H1 (cell line): ENCODE results near the gene CCNY. TPM values are rescaled to one million over a fixed set of nuclear protein-coding genes. Genes with fewer than 3 reads are reported as not detected.

Experiments used
- CTCF ChIA-PET: fragments of 300-600 bp; sonication (Branson Sonifier 250); formaldehyde crosslinking; loops from one replicate; lab custom pipeline; 2021; ENCODE audit not compliant: partially characterized antibody; lab: Charles Lee
- POLR2A ChIA-PET: fragments of 300-600 bp; sonication (Branson Sonifier 250); formaldehyde crosslinking; loops from one replicate; lab custom pipeline; 2021; ENCODE audit warnings: inconsistent platforms; ENCODE audit not compliant: partially characterized antibody; lab: Charles Lee
- DNase-seq, 2 experiments: peaks; one replicate each; pipeline versions ENCODE4 v3.0.0 to v3.0.0-alpha.2; 2010 to 2022; ENCODE audit warnings: low spot score in 2 of 2, low read depth in 1 of 2, mixed read lengths in 1 of 2
- FAIRE-seq: peaks from 2 replicates; lab custom pipeline; 2011; peaks lifted over from hg19 to GRCh38; lab: Jason Lieb, UNC
- H2AFZ ChIP-seq: 2 replicates; pipeline ENCODE4 v1.8.1; 2012; ENCODE audit warnings: low read length, inconsistent platforms
- H2AK5ac ChIP-seq: 2 replicates; pipeline ENCODE4 v1.6.1; 2013; ENCODE audit warnings: low read depth, low read length
- H2BK120ac ChIP-seq: replicated peaks from 2 replicates; pipeline ENCODE3; 2013; ENCODE audit warnings: low read depth, low read length, inconsistent platforms
- H2BK12ac ChIP-seq: 2 replicates; pipeline ENCODE4 v1.6.1; 2013; ENCODE audit warnings: low read depth, low read length
- H2BK15ac ChIP-seq: 2 replicates; pipeline ENCODE4 v1.6.1; 2013; ENCODE audit warnings: low read length
- H2BK20ac ChIP-seq: 2 replicates; pipeline ENCODE4 v1.6.1; 2013; ENCODE audit warnings: low read length
- H2BK5ac ChIP-seq: 2 replicates; pipeline ENCODE4 v1.6.1; 2013; ENCODE audit warnings: low read depth, low read length
- H3K14ac ChIP-seq: 2 replicates; pipeline ENCODE4 v1.6.1; 2013; ENCODE audit warnings: inconsistent platforms; ENCODE audit not compliant: insufficient read length
- H3K18ac ChIP-seq: 2 replicates; pipeline ENCODE4 v1.6.1; 2013; ENCODE audit warnings: low read length; ENCODE audit errors: extremely low read depth
- H3K23ac ChIP-seq: 2 replicates; pipeline ENCODE4 v1.6.1; 2013; ENCODE audit warnings: inconsistent platforms; ENCODE audit not compliant: insufficient read length
- H3K23me2 ChIP-seq: 2 replicates; pipeline ENCODE4 v1.6.1; 2013; ENCODE audit warnings: low read depth, low read length
- H3K27ac ChIP-seq: 2 replicates; pipeline ENCODE4 v1.6.1; 2011; ENCODE audit warnings: low read depth, low read length, inconsistent platforms
- H3K27me3 ChIP-seq, 4 experiments: replicated peaks in 1 of 4; 1 replicate in 1 of 4; 2 replicates in 3 of 4; pipeline versions ENCODE4 v1.6.1 to v1.8.1; 2011 to 2013; ENCODE audit warnings: low read length in 3 of 4, mild to moderate bottlenecking in 3 of 4, inconsistent platforms in 2 of 4, mixed read lengths in 2 of 4, moderate library complexity in 1 of 4; ENCODE audit not compliant: control insufficient read depth in 3 of 4, insufficient read depth in 3 of 4; ENCODE audit errors: extremely low read depth in 1 of 4
- H3K36me3 ChIP-seq, 4 experiments: 2 replicates each; pipeline versions ENCODE4 v1.6.1 to v1.8.1; 2011 to 2013; ENCODE audit warnings: mild to moderate bottlenecking in 4 of 4, low read length in 3 of 4, moderate library complexity in 2 of 4, control low read depth in 1 of 4, inconsistent platforms in 1 of 4; ENCODE audit not compliant: insufficient read depth in 4 of 4, control insufficient read depth in 2 of 4
- H3K4ac ChIP-seq: replicated peaks from 2 replicates; pipeline ENCODE3; 2013; ENCODE audit warnings: low read length, low read depth, mixed read lengths, inconsistent platforms; ENCODE audit not compliant: insufficient read length
- H3K4me1 ChIP-seq, 4 experiments: replicated peaks in 1 of 4; 1 replicate in 1 of 4; 2 replicates in 3 of 4; pipeline versions ENCODE4 v1.6.1 to v1.8.1; 2011 to 2013; ENCODE audit warnings: low read length in 3 of 4, inconsistent platforms in 2 of 4, mixed read lengths in 1 of 4; ENCODE audit not compliant: insufficient read depth in 4 of 4, control insufficient read depth in 3 of 4
- H3K4me2 ChIP-seq, 2 experiments: 2 replicates each; pipeline versions ENCODE4 v1.6.1 to v1.8.1; 2011 to 2013; ENCODE audit warnings: low read depth in 2 of 2, low read length in 2 of 2, control low read depth in 1 of 2, inconsistent platforms in 1 of 2, mild to moderate bottlenecking in 1 of 2; ENCODE audit not compliant: insufficient read depth in 1 of 2
- H3K4me3 ChIP-seq, 4 experiments: fragments of 200-600, 300-600 bp in 1 of 4; sonication (generic), shearing (Covaris generic), sonication (Bioruptor Twin) in 1 of 4; 2 replicates each; pipeline versions ENCODE4 v1.5.1 to v1.8.1; 2011 to 2016; ENCODE audit warnings: low read length in 4 of 4, low read depth in 3 of 4, control low read depth in 2 of 4, inconsistent platforms in 2 of 4, mild to moderate bottlenecking in 2 of 4, mixed read lengths in 1 of 4, moderate library complexity in 1 of 4; ENCODE audit not compliant: insufficient read depth in 2 of 4; ENCODE audit errors: extremely low read depth in 1 of 4
- H3K56ac ChIP-seq: replicated peaks from 2 replicates; pipeline ENCODE3; 2013; ENCODE audit warnings: low read depth, mild to moderate bottlenecking, mixed read lengths, low read length, inconsistent platforms; ENCODE audit not compliant: insufficient read length
- H3K79me1 ChIP-seq: 2 replicates; pipeline ENCODE4 v1.6.1; 2013; ENCODE audit warnings: low read depth, low read length, control low read depth
- H3K79me2 ChIP-seq, 2 experiments: 2 replicates each; pipeline versions ENCODE4 v1.6.1 to v1.8.1; 2012 to 2013; ENCODE audit warnings: low read length in 2 of 2, mild to moderate bottlenecking in 2 of 2, inconsistent platforms in 1 of 2; ENCODE audit not compliant: insufficient read depth in 2 of 2, control insufficient read depth in 1 of 2
- H3K9ac ChIP-seq, 4 experiments: replicated peaks in 1 of 4; 1 replicate in 1 of 4; 2 replicates in 3 of 4; pipeline versions ENCODE4 v1.6.1 to v1.8.1; 2011 to 2013; ENCODE audit warnings: low read depth in 3 of 4, low read length in 3 of 4, control low read depth in 2 of 4, mild to moderate bottlenecking in 2 of 4, moderate library complexity in 2 of 4, inconsistent platforms in 1 of 4; ENCODE audit errors: extremely low read depth in 1 of 4
- H3K9me3 ChIP-seq, 2 experiments: 2 replicates each; pipeline versions ENCODE4 v1.6.1 to v1.8.1; 2012 to 2013; ENCODE audit warnings: mild to moderate bottlenecking in 2 of 2, moderate library complexity in 2 of 2, control low read depth in 1 of 2, inconsistent platforms in 1 of 2, low read depth in 1 of 2, low read length in 1 of 2, mixed read lengths in 1 of 2; ENCODE audit not compliant: insufficient read depth in 2 of 2
- H4K20me1 ChIP-seq, 2 experiments: replicated peaks in 1 of 2; 2 replicates each; pipeline versions ENCODE3 to v1.8.1; 2011 to 2013; ENCODE audit warnings: inconsistent platforms in 2 of 2, low read length in 2 of 2, mild to moderate bottlenecking in 1 of 2; ENCODE audit not compliant: insufficient read depth in 2 of 2, control insufficient read depth in 1 of 2
- H4K5ac ChIP-seq: 2 replicates; pipeline ENCODE4 v1.6.1; 2013; ENCODE audit warnings: low read length, low read depth, mixed read lengths, inconsistent platforms; ENCODE audit not compliant: insufficient read length
- H4K8ac ChIP-seq: 2 replicates; pipeline ENCODE4 v1.8.0; 2013; ENCODE audit warnings: mild to moderate bottlenecking, moderate library complexity, low read length, inconsistent platforms; ENCODE audit not compliant: insufficient read depth; ENCODE audit errors: extremely low read depth
- H4K91ac ChIP-seq: replicated peaks from 2 replicates; pipeline ENCODE3; 2013; ENCODE audit warnings: low read length, mixed read lengths, inconsistent platforms; ENCODE audit not compliant: insufficient read length
- BACH1 ChIP-seq: IDR thresholded peaks from 2 replicates; pipeline ENCODE4 v1.6.1; 2012; ENCODE audit warnings: low read length, improper control_type of control experiment
- CBX5 ChIP-seq: fragments of 300-800, 300-1000 bp; sonication (generic); IDR thresholded peaks from 2 replicates; pipeline ENCODE4 v1.7.1; 2016; ENCODE audit warnings: antibody characterized with exemption, low read length, low read depth
- CHD2 ChIP-seq: IDR thresholded peaks from 2 replicates; pipeline ENCODE4 v1.6.1; 2012; ENCODE audit warnings: low read length, improper control_type of control experiment
- EZH2 ChIP-seq: fragments of 200-600 bp; sonication (generic); IDR thresholded peaks from 2 replicates; pipeline ENCODE4 v1.7.1; 2012; ENCODE audit warnings: low read depth, mild to moderate bottlenecking, moderate library complexity, low read length, inconsistent platforms; ENCODE audit not compliant: severe bottlenecking
- GABPA ChIP-seq: IDR thresholded peaks from 2 replicates; pipeline ENCODE4 v1.6.1; 2011; ENCODE audit warnings: mild to moderate bottlenecking, low read length, moderate library complexity, borderline replicate concordance; ENCODE audit not compliant: insufficient read depth
- KDM4A ChIP-seq: IDR thresholded peaks from one replicate; pipeline ENCODE4 v1.7.1; 2012; ENCODE audit warnings: low read depth, mild to moderate bottlenecking, moderate library complexity, low read length, inconsistent platforms; ENCODE audit not compliant: severe bottlenecking
- POLR2AphosphoS5 ChIP-seq: IDR thresholded peaks from 2 replicates; pipeline ENCODE4 v1.6.1; 2011; ENCODE audit warnings: low read depth, low read length
- RBBP5 ChIP-seq: IDR thresholded peaks from 2 replicates; pipeline ENCODE4 v1.7.1; 2012; ENCODE audit warnings: low read depth, mild to moderate bottlenecking, inconsistent platforms, low read length, moderate library complexity, borderline replicate concordance
- SP4 ChIP-seq: IDR thresholded peaks from 2 replicates; pipeline ENCODE4 v1.6.1; 2012; ENCODE audit warnings: low read length, inconsistent platforms
- TAF7 ChIP-seq: optimal IDR thresholded peaks from 2 replicates; pipeline ENCODE3; 2011; ENCODE audit warnings: low read depth, mild to moderate bottlenecking, inconsistent platforms, low read length, moderate library complexity, borderline replicate concordance
- WGBS, 2 experiments: shearing (Covaris generic) in 1 of 2; methylation state at CpG; one replicate each; pipeline versions ENCODE4 v1.1.6 to v1.1.7; 2013 to 2015; ENCODE audit warnings: low lambda C conversion rate in 2 of 2, mixed read lengths in 2 of 2, inconsistent platforms in 1 of 2, low coverage in 1 of 2, missing lambda C conversion rate in 1 of 2; ENCODE audit not compliant: insufficient replicate concordance in 2 of 2, insufficient coverage in 1 of 2, insufficient read length in 1 of 2; ENCODE audit errors: extremely low coverage in 1 of 2, missing lambda C conversion rate in 1 of 2; 5-methylcytosine and 5-hydroxymethylcytosine counted together
- polyA plus RNA-seq, 7 experiments: library from polyadenylated mRNA; depleted of rRNA in 3 of 7; stranded (reverse) in 5 of 7; unstranded in 2 of 7; fragments of >200 nt in 5 of 7; fragments of 200-250 nt in 2 of 7; gene quantifications; 1 replicate in 5 of 7; 2 replicates in 1 of 7; 4 replicates in 1 of 7; pipeline versions ENCODE4 v1.2.1 to v1.2.3, GENCODE V29; 2011 to 2013; ENCODE audit warnings: missing spikeins in 2 of 7, mixed read lengths in 2 of 7
- total RNA-seq: library from RNA; stranded (reverse); fragmentation: NEBNext Ultra II Directional; extraction: Animal tissue kit (Norgen Biotek cat#: 25700); gene quantifications from 2 replicates; pipeline ENCODE4 v1.2.1, GENCODE V29; 2021
- TF ChIP-seq, protein P1 (sequence below): IDR thresholded peaks from 2 replicates; pipeline ENCODE4 v1.6.1; 2012; ENCODE audit warnings: low read length, inconsistent platforms
- TF ChIP-seq, protein P2 (sequence below): IDR thresholded peaks from 2 replicates; pipeline ENCODE4 v1.6.1; 2012; ENCODE audit warnings: inconsistent platforms

The CCNY gene
- total and polyA plus RNA-seq, 2 of the 8 experiments (the other 6 are each of a cell fraction or from before 2014, with no cell fraction given): 25.3 to 68.2 TPM

- Histone ChIP-seq H3K14ac (no peak overlapping the region), H4K20me1 (peaks cover 2% of the 10 kb centered on the region in 2 experiments), H3K9ac (no peak overlapping the region), H2BK5ac (no peak overlapping the region), H3K4me2 (no peak overlapping the region), H4K5ac (no peak overlapping the region), H3K9me3 (no peaks in the 10 kb centered on the region), H3K23ac (no peak overlapping the region), H2BK120ac (no peak overlapping the region), H3K4me1 (peaks cover 0 to 6% (median under 1%) of the 10 kb centered on the region in 4 experiments; a peak in 1 of 7 replicates), H2BK12ac (no peak overlapping the region), H3K79me2 (0 out of 4 replicates have a peak, but pooled peaks cover 0 to 2% of the 10 kb centered on the region in 2 experiments), H3K79me1 (no peaks in the 10 kb centered on the region; the same call in 1 of the 2 replicates), H3K4me3 (no peak overlapping the region), H3K56ac (no peak overlapping the region), H3K4ac (no peak overlapping the region), H4K91ac (no peak overlapping the region), H2AFZ (no peak overlapping the region), H3K18ac (no peak overlapping the region), H4K8ac (no peak overlapping the region), H2BK20ac (no peak overlapping the region), H3K27ac (no peak overlapping the region), H3K27me3 (no peaks in the 10 kb centered on the region), H3K36me3 (no peaks in the 10 kb centered on the region), H2BK15ac (no peak overlapping the region), H2AK5ac (no peak overlapping the region), H3K23me2 (no peaks in the 10 kb centered on the region)
- ChIA-PET POLR2A (no interaction called here), CTCF (interaction anchor here (1.2 to 1.5 kb wide), 3 partner anchors 13 to 59 kb away, joined by 3 to 4 read pairs (median 4); no protein-coding TSS in a partner anchor)
- FAIRE-seq: no peak
- no peak for DNase-seq
- WGBS, 2 experiments: 92% methylated on average over 1 of the region's 1 CpG; no CpG with 5 or more reads in 1 of the 2 experiments
- TF ChIP-seq BACH1: no peak
- TF ChIP-seq, protein P1, sequence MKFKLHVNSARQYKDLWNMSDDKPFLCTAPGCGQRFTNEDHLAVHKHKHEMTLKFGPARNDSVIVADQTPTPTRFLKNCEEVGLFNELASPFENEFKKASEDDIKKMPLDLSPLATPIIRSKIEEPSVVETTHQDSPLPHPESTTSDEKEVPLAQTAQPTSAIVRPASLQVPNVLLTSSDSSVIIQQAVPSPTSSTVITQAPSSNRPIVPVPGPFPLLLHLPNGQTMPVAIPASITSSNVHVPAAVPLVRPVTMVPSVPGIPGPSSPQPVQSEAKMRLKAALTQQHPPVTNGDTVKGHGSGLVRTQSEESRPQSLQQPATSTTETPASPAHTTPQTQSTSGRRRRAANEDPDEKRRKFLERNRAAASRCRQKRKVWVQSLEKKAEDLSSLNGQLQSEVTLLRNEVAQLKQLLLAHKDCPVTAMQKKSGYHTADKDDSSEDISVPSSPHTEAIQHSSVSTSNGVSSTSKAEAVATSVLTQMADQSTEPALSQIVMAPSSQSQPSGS: no peak
- no peak for TF ChIP-seq TAF7
- TF ChIP-seq EZH2: no peak
- no peak for TF ChIP-seq KDM4A
- no peak for TF ChIP-seq GABPA
- TF ChIP-seq CBX5: no peak
- no peak for TF ChIP-seq RBBP5
- no peak for TF ChIP-seq SP4
- no peak for TF ChIP-seq POLR2AphosphoS5
- TF ChIP-seq CHD2: no peak
- TF ChIP-seq, protein P2, sequence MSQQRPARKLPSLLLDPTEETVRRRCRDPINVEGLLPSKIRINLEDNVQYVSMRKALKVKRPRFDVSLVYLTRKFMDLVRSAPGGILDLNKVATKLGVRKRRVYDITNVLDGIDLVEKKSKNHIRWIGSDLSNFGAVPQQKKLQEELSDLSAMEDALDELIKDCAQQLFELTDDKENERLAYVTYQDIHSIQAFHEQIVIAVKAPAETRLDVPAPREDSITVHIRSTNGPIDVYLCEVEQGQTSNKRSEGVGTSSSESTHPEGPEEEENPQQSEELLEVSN: no peak
These were observed 167.8 kb downstream of the CCNY start for GRCh38 chr10:35504132-35504531.
